GM12864 (cell line): Measurements from ENCODE around the gene GMPR2.

ENCODE experiments used
- DNase-seq: peaks from one replicate; pipeline ENCODE4 v3.0.0-alpha.2; 2011; ENCODE audit warnings: low read depth
- H3K4me3 ChIP-seq: 2 replicates; pipeline ENCODE4 v1.5.1; 2011; ENCODE audit warnings: mild to moderate bottlenecking, low read depth, low read length, control low read depth
- CTCF ChIP-seq: IDR thresholded peaks from 2 replicates; pipeline ENCODE4 v1.5.1; 2011; ENCODE audit warnings: low read depth, mild to moderate bottlenecking, moderate library complexity, low read length, control low read depth, inconsistent platforms; ENCODE audit errors: missing control alignments

Gene GMPR2

DNA sequence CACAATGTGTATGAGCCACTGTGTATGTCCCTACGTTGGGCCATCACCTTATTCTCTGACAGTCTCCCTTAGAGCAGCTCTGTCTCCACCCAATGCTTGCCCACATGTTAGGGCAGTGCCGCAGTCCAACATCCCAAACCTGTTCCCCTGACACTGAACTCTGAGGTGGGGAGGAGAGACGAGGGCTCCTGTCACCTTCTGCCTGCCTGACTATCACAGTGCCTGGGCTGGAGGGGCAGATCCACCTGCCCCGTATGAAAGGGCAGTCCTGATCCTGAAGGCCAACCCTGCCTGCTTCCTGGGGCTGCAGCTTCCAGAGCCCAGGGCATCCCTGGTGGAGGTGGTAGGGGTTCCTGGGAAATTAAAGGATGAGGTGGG lies 28.0 kb downstream of the GMPR2 start:
- H3K4me3 ChIP-seq: no peak overlapping the region
- no peak for DNase-seq
- no peak for TF ChIP-seq CTCF

GRCh38 chr14:24261256-24261968 lies 28.7 kb downstream of the GMPR2 start:
- H3K4me3 ChIP-seq: no peak overlapping the region
- TF ChIP-seq CTCF: no peak
- no peak for DNase-seq

DNA sequence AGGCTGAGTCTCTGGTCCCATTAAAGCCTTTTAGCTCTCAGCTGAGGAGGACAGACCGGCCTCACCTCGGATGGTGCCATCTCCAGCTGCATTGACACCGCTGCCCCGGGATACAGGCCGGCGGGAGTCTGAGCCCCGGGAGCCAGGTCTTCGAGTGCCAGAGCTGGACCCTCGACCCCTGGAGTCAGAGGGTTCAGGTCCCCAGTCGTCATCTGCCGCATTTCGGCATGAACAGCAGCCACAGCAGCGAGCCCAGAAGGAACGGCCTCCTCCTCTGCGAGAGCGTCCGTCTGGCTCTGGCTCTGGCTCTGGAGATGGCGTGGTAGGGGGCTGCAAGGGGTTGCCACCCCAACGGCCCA lies 29.2 kb downstream of the GMPR2 start:
- H3K4me3 ChIP-seq: no peak overlapping the region
- no peak for DNase-seq
- TF ChIP-seq CTCF: no peak

DNA sequence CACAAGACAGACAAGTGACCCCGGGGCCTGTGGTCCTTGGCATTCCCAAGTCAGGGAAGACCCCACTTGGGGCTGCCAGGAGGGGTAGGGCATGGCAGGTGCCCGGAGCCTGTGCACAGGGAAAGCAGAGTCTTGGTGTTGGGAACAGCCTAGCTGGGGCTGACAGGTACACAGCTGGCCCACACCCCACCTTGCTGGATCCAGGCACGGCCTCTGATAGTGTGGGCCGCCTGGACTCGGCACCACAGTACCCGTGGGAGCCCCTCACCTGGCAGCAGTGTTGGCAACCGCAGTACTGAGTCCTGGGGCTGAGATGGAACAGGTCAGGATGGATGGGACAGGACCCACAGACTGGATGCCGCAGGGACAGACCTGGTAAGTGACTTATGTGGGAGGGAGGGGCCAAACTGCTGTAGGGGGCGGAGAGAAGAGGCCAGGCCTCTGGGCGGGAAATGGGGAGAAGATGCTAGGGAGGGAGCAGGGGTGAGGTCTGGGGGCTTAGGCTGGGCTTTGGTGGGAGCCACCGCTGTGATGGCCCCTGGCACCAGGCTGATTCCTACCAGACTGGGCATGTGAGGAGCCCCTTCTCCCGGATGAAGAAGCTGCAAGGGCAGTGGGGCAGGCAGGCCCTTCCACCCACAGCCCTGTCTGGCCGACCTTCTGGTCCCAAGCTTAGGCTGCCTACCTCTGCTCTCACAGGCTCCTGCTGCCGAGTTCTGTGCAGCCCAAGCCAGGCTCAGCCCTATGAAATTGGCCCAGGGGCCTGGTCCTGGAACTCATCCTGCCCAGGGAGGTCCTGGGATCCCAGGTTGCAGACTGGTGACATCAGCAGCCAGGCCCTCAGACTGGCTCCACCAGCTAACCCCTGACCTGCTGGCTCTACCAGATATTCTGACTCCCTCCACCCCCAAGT lies 30.3 kb downstream of the GMPR2 start, which contains the start of gene TGM1:
Gene TGM1, minus strand, starts transcription at position 357 of the 913 bp plus-strand sequence. CDS start 825 bp downstream, outside the sequence.
- no peak for TF ChIP-seq CTCF
- no peak for DNase-seq
- no peak within 1 kb of the TSS for H3K4me3 ChIP-seq

GRCh38 chr14:24263848-24264247 lies 31.1 kb downstream of the GMPR2 start:
- no peak for DNase-seq
- no peak overlapping the region for H3K4me3 ChIP-seq
- no peak for TF ChIP-seq CTCF

DNA sequence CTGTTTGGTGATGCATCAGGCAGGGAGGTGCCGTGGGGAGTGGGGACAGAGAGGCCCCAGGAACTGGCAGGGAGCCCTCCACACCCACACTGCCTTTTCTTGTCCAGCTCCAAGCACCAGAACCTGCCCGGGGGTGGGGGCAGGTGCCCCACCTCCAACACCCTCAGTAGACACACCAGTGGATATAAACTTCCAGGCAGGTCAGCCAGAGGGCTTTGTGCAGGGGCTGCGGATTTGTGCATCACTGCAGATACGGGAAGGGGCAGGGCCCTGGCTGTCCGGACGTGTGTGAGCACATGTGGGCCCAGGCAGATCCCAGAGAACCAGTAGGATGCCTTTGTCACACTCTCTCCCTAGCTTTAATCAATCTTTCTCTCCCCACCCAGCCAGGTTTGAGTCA lies 31.6 kb downstream of the GMPR2 start:
- no peak overlapping the region for H3K4me3 ChIP-seq
- no peak for DNase-seq
- no peak for TF ChIP-seq CTCF
